Activated naive CD8-positive, alpha-beta T cell (primary cell): Measurements from ENCODE around the gene ZNF275.
"Not testable (repeated sequence)": the region's sequence is repeated elsewhere in the genome, so short reads cannot be mapped to it uniquely, and the experiment has no call there.

Experiments
- H3K27ac Mint-ChIP-seq: one replicate; pipeline ENCODE4 v1.8.0; 2021; ENCODE audit warnings: mixed read lengths
- H3K27me3 Mint-ChIP-seq: one replicate; pipeline ENCODE4 v1.8.0; 2021; ENCODE audit warnings: mixed read lengths
- H3K36me3 Mint-ChIP-seq: one replicate; pipeline ENCODE4 v1.8.0; 2021; ENCODE audit warnings: mixed read lengths
- H3K4me1 Mint-ChIP-seq: one replicate; pipeline ENCODE4 v1.8.0; 2021; ENCODE audit warnings: low read depth, mixed read lengths
- H3K4me3 Mint-ChIP-seq: one replicate; pipeline ENCODE4 v1.8.0; 2021; ENCODE audit warnings: mild to moderate bottlenecking, mixed read lengths
- H3K9me3 Mint-ChIP-seq: one replicate; pipeline ENCODE4 v1.8.0; 2021; ENCODE audit warnings: low read depth, mixed read lengths

The ZNF275 gene, protein sequence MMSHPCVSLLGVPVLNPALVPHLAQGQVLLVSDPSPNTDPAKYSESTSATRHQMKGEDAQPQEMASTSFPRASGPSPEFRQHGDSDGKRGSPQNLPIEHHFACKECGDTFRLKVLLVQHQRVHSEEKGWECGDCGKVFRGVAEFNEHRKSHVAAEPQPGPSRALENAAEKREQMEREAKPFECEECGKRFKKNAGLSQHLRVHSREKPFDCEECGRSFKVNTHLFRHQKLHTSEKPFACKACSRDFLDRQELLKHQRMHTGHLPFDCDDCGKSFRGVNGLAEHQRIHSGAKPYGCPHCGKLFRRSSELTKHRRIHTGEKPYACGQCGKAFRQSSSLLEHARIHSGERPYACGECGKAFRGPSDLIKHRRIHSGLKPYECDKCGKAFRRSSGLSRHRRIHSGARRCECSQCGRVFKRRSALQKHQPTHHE

DNA sequence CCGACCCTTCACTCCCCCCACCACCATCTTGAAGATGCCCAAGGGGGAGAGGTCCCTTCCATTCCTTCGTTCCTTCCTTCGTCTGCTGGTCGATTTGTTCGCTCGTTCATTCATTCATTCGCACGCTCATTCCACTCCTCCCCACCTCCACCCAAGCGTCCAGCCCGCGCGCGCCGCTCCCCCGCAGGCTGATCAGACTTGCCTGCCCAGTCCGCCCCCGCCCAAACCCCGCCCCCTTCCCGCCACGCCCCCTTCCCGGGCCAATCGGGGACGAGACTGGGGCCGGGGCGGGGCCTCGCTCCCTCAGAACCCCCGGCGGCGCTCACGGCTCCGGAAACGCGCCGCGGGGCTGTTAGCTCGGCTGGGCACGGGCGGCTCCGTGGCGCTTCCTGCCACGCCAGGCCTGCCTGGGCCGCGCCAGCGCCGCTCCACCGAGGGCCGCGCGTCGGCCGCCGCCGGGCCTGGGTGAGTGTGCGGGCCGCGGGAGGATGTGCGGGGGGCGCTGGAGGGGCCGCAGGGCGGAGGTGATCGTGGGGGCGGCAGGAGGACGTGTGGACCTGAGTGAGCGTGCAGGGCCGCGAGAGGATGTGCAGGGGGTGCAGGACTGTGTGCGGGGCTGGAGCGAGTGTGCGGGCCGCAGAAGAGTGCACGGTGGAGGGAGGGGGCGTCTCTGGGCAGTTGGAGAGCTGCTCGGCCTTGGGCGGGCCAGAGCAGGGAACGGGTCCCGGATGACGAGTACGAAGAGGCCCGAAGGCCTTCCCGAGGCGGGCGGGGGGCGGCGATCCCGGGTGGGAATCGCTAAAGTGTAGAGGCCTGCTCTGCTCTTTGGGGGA is at the start of gene ZNF275:
ZNF275 (plus strand) TSS at position 333 of the 833 bp plus-strand sequence. CDS start 2,527 bp downstream, outside the sequence.
- Mint-ChIP-seq H3K27me3 (no peaks in the 10 kb centered on the region), H3K27ac (peak within 1 kb of the TSS; percentile 85), H3K36me3 (peaks cover under 1% of the 10 kb centered on the region), H3K4me3 (peak within 1 kb of the TSS; percentile 86), H3K9me3 (no peaks in the 10 kb centered on the region), H3K4me1 (peaks cover 43% of the 10 kb centered on the region)

DNA sequence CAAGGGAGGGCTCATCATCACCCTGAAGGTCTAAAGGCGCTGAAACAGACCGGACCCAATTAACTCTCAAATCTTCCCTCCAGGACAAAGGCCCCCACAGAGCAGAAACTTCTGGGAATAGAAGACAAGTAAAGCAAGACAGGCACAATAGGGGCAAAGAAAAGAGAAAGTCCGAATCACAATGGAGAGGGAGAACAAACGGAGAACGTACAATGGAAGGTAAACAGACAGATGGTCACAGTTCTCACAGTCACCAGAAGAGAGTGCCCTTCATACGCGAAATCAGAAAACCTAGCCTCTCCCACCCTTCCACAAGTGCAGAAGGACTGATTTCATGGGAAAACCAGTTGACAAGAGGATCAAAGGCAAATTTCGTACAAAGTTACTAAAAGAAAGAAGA is 48.3 kb upstream of the ZNF275 start:
- H3K27me3 Mint-ChIP-seq, H3K36me3 Mint-ChIP-seq, H3K4me1 Mint-ChIP-seq, H3K27ac Mint-ChIP-seq, H3K9me3 Mint-ChIP-seq, H3K4me3 Mint-ChIP-seq: not testable (repeated sequence)

DNA sequence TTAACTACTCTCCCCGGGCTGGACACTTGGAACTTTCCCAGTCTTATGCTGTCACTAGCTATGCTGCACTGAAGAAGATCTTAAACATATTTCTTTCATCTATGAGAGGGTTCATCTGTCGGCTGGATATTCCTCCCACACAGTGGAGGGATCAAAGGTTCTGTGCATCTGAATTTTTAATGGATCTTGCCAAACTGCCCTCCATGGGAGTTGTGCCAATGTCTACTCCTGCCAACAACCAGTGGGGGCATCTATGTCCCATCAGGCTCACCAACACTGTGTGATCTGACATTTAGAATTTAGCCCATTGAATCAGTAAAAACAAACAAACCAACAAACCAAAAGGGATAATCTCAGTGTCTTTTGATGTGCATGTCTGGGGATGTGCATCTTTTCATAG is 45.1 kb upstream of the ZNF275 start:
- H3K36me3 Mint-ChIP-seq, H3K27me3 Mint-ChIP-seq, H3K27ac Mint-ChIP-seq, H3K4me3 Mint-ChIP-seq, H3K9me3 Mint-ChIP-seq, H3K4me1 Mint-ChIP-seq: not testable (repeated sequence)

GRCh38 chrX:153293485-153294071 is 40.4 kb upstream of the ZNF275 start:
- H3K27ac Mint-ChIP-seq, H3K27me3 Mint-ChIP-seq, H3K9me3 Mint-ChIP-seq, H3K36me3 Mint-ChIP-seq: not testable (repeated sequence)
- Mint-ChIP-seq H3K4me3 (peak overlapping the region; percentile 27), H3K4me1 (peaks cover 12% of the 10 kb centered on the region)

GRCh38 chrX:153297376-153297775 is 36.6 kb upstream of the ZNF275 start:
- Mint-ChIP-seq H3K36me3 (no peaks in the 10 kb centered on the region), H3K27me3 (no peaks in the 10 kb centered on the region), H3K27ac (no peak overlapping the region), H3K4me3 (no peak overlapping the region), H3K9me3 (no peaks in the 10 kb centered on the region), H3K4me1 (peaks cover 12% of the 10 kb centered on the region)

DNA sequence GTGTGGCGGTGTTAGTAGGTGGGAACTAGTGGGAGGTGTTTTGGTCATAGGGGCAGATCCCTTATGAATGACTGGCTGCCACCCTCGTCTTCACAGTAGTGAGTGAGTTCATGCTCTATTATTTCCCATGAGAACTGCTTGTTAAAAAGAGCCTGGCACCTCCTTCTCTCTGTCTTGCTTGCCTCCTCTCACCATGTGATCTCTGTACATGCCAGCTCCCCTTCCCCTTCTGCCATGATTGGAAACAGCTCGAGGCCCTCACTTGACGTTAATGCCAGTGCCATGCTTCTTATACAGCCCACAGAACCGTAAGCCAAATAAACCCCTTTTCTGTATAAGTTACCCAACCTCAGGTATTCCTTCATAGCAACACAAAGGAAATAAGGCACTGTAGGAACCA is 34.1 kb upstream of the ZNF275 start:
- no peaks in the 10 kb centered on the region for H3K36me3 Mint-ChIP-seq
- H3K4me1 Mint-ChIP-seq = peaks cover 6% of the 10 kb centered on the region
- H3K4me3 Mint-ChIP-seq = no peak overlapping the region
- peaks cover 4% of the 10 kb centered on the region for H3K27me3 Mint-ChIP-seq
- no peaks in the 10 kb centered on the region for H3K9me3 Mint-ChIP-seq
- H3K27ac Mint-ChIP-seq = no peak overlapping the region

DNA sequence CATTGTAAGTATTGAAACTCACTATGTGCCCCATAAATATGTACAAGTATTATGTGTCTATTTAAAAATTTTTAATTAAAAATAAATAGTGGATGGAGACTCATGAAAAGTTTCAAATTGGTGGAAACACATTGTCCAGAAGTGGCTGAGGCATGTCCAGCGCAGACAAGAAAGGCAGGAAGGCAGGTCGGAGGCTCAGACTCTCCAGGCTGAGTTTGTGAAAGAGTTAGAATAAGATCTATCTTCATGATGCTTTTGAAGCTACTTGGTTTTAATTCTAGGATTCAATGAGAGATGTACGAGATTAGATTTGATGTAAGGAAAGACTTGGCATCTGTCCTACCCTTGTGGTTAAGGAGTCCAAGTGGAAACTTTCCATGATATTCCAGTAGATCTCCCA is 32.2 kb upstream of the ZNF275 start:
- Mint-ChIP-seq H3K4me1 (peaks cover 6% of the 10 kb centered on the region), H3K27ac (no peak overlapping the region)

GRCh38 chrX:153302796-153303195 is 31.2 kb upstream of the ZNF275 start:
- Mint-ChIP-seq H3K4me3 (no peak overlapping the region), H3K36me3 (no peaks in the 10 kb centered on the region), H3K27ac (no peak overlapping the region), H3K4me1 (peaks cover 6% of the 10 kb centered on the region), H3K27me3 (peaks cover 4% of the 10 kb centered on the region), H3K9me3 (no peaks in the 10 kb centered on the region)

More for the DNA sequence above, 32.2 kb upstream of the ZNF275 start:
- no peaks in the 10 kb centered on the region for H3K9me3 Mint-ChIP-seq
- H3K36me3 Mint-ChIP-seq = no peaks in the 10 kb centered on the region
- H3K27me3 Mint-ChIP-seq = peaks cover 4% of the 10 kb centered on the region
- H3K4me3 Mint-ChIP-seq = no peak overlapping the region

DNA sequence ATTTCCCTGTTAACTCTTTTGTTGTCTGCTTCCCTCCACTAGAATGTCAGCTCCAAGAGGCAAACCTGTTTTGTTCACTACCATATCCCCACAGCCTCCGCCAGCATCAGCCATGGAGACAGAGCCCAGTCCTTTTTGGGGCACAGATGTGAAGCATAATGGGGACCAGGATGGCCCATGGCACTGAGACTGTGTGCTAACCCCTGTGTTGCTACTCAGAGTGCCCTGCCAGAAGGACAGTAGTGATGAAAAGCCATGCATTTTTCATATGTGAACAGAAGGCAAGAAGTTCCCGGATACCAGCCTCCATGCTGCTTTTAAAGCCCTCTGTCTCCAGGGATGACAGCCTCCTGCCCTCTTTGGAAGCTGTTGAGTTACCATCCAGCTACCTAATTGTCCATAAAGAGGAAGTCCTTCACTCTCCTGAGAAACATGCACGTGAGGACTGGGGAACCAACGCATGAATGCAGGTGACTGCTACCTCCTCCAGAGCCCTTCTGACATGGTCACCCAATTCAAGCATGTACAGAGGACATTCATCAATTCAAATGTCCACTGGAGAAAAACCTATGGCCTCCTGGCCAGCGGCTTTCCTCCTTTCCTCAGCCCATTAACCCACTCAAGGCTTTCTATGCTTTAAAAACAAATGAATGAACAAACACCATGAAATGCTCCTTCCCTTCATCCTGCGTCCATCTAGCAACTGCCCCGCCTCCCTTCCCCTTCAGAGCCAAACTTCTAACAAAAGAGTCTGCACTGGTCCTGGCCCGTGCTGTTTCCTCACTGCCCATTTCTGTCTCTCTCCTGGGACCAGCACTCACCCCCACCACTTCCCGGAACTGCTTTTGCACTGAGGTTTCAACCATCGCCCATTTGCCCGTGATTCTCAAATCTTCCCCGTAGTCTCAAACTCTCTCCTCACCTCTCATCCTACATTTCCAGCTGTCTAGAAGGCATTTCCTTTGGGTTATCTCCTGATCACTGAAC is 30.4 kb upstream of the ZNF275 start:
- peaks cover 6% of the 10 kb centered on the region for H3K4me1 Mint-ChIP-seq
- no peaks in the 10 kb centered on the region for H3K36me3 Mint-ChIP-seq
- no peak overlapping the region for H3K4me3 Mint-ChIP-seq
- H3K9me3 Mint-ChIP-seq = no peaks in the 10 kb centered on the region
- peaks cover 4% of the 10 kb centered on the region for H3K27me3 Mint-ChIP-seq
- no peak overlapping the region for H3K27ac Mint-ChIP-seq

GRCh38 chrX:153304988-153305736 is 28.8 kb upstream of the ZNF275 start:
- no peaks in the 10 kb centered on the region for H3K36me3 Mint-ChIP-seq
- no peak overlapping the region for H3K27ac Mint-ChIP-seq
- H3K9me3 Mint-ChIP-seq = no peaks in the 10 kb centered on the region
- H3K4me3 Mint-ChIP-seq = no peak overlapping the region
- peaks cover 6% of the 10 kb centered on the region for H3K4me1 Mint-ChIP-seq
- peaks cover 4% of the 10 kb centered on the region for H3K27me3 Mint-ChIP-seq

- H3K27ac Mint-ChIP-seq = no peak overlapping the region
- peaks cover 4% of the 10 kb centered on the region for H3K27me3 Mint-ChIP-seq
- no peaks in the 10 kb centered on the region for H3K36me3 Mint-ChIP-seq
- no peaks in the 10 kb centered on the region for H3K9me3 Mint-ChIP-seq
- peaks cover 6% of the 10 kb centered on the region for H3K4me1 Mint-ChIP-seq
- H3K4me3 Mint-ChIP-seq = no peak overlapping the region
Observed at GRCh38 chrX:153305972-153306371, 28.0 kb upstream of the ZNF275 start.

GRCh38 chrX:153306527-153307115 is 27.3 kb upstream of the ZNF275 start:
- Mint-ChIP-seq H3K4me3 (no peak overlapping the region), H3K4me1 (peaks cover 6% of the 10 kb centered on the region), H3K36me3 (no peaks in the 10 kb centered on the region), H3K27me3 (peaks cover 4% of the 10 kb centered on the region), H3K27ac (no peak overlapping the region), H3K9me3 (no peaks in the 10 kb centered on the region)

DNA sequence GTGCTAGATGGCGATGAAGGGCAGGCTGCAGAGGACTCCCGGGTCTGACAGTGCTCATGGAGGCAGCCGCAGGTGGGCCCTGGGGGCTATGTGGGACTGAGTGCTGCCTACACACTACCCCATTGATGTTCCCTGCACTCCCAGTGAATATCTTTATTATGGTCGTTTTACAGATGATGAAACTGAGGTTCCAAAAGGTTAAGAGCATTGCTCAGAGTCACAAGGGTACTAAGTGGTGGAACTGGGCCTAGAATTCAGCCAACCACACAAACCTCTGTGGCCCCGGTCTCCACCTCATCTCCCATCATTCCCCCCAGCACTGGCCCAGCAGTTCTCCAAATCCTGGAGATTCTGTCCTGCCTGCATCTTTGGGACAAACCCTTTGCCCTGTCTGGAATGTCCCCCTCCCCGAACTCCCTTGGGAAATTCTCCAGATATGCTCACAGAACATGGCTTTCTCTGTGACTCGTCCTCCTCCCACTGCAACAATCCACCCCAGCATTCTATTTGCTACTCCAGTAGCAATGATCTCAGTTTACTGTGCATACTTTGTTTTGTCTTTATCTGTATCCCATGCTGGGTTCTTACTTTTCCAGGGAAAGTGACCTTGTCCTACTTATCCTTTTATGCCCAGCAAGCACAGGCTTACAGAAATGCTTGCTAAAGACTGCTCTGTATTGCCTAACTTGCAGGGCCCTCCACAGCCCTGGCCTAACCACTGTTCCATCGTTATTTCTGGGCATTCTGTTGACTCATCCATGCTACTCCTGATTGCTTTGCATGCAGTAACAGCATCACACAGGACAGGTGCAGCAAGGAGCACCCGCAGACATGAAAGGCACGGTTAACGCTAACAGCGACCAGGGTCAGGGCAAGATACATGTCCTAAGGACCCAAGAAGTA is 26.4 kb upstream of the ZNF275 start:
- no peaks in the 10 kb centered on the region for H3K9me3 Mint-ChIP-seq
- H3K36me3 Mint-ChIP-seq = no peaks in the 10 kb centered on the region
- H3K27me3 Mint-ChIP-seq = peaks cover 4% of the 10 kb centered on the region
- no peak overlapping the region for H3K27ac Mint-ChIP-seq
- H3K4me1 Mint-ChIP-seq = peaks cover 6% of the 10 kb centered on the region
- H3K4me3 Mint-ChIP-seq = no peak overlapping the region
